D721Med (cell line): Measurements from ENCODE around the gene SLC7A1.

Experiments used
- DNase-seq: peaks from one replicate; pipeline ENCODE4 v3.0.0; 2011; ENCODE audit warnings: low spot score; ENCODE audit not compliant: insufficient read length
- FAIRE-seq: peaks from 2 replicates; lab custom pipeline; 2011; peaks lifted over from hg19 to GRCh38; lab: Jason Lieb, UNC
- TF ChIP-seq, protein P1 (sequence below): IDR thresholded peaks from 2 replicates; pipeline ENCODE4 v1.5.1; 2012; ENCODE audit warnings: mild to moderate bottlenecking, control low read depth; ENCODE audit not compliant: insufficient read depth; ENCODE audit errors: missing control alignments

Gene SLC7A1

DNA sequence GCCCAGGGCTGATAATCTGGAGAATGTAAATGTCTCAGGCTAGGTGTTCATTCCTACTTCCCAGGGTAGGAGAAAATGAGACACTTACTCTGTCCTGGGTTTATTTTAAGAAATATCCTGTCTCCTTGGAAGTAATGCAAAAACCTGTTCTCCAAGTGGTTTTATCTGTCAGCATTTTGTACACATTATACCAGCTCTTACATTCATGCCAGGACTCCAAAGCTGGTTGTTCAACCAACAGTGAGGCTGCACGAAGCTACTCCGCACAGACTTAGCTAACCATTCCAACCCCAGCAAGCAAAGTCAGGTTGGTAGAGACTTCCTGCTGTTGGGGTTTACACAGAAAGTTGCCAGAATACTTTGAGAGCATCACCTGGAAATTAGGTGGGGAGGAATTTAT lies 55.6 kb downstream of the SLC7A1 start:
- no peak for DNase-seq
- TF ChIP-seq, protein P1, sequence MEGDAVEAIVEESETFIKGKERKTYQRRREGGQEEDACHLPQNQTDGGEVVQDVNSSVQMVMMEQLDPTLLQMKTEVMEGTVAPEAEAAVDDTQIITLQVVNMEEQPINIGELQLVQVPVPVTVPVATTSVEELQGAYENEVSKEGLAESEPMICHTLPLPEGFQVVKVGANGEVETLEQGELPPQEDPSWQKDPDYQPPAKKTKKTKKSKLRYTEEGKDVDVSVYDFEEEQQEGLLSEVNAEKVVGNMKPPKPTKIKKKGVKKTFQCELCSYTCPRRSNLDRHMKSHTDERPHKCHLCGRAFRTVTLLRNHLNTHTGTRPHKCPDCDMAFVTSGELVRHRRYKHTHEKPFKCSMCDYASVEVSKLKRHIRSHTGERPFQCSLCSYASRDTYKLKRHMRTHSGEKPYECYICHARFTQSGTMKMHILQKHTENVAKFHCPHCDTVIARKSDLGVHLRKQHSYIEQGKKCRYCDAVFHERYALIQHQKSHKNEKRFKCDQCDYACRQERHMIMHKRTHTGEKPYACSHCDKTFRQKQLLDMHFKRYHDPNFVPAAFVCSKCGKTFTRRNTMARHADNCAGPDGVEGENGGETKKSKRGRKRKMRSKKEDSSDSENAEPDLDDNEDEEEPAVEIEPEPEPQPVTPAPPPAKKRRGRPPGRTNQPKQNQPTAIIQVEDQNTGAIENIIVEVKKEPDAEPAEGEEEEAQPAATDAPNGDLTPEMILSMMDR: no peak
- no peak for FAIRE-seq

DNA sequence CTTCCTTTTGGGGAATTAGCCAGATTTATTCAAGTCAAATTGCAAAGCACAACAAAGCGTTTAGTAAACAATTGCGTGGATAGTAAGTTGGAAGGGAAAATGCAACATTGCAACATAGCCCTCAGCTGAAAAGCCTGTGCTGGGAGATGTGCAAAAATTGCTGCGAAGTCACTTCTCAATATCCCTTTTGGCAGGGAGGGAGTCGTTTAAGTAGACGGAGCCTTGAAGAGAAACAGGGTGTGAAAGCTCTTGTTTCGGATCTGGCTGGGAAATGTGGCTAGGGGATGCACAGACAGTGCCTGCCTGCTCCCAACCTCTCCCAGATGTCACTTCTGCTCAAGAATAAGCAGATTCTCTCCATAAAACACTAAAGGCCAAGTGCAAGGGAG lies 56.8 kb downstream of the SLC7A1 start:
- FAIRE-seq: no peak
- no peak for DNase-seq
- TF ChIP-seq, protein P1: no peak

GRCh38 chr13:29537736-29538651 lies 57.5 kb downstream of the SLC7A1 start:
- TF ChIP-seq, protein P1: no peak
- DNase-seq (no peak), FAIRE-seq (no peak)

DNA sequence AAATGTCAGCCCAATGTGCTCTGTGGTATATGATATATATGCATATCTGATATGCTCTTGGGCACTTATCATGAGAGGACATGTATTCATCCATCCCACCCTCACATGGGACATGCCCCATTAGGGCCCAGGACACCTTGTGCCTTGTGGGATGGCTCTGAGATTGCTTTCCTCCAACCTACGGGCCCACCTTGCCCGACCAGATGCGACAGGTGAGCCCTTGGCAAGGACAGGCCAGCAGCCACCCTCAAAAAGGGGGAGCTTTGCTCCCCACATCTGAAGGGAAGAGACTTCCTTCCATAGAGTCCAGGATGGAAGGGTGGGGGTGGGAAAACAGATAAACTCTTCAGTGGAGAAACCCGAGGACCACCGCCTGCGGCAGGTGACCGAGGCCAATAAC lies 58.6 kb downstream of the SLC7A1 start:
- TF ChIP-seq, protein P1: no peak
- FAIRE-seq: no peak
- no peak for DNase-seq

- DNase-seq (no peak), FAIRE-seq (no peak)
- TF ChIP-seq, protein P1: no peak
Observed at GRCh38 chr13:29535663-29536655, 59.5 kb downstream of the SLC7A1 start.

- DNase-seq (no peak), FAIRE-seq (no peak)
- TF ChIP-seq, protein P1: no peak
Observed at GRCh38 chr13:29534083-29534482, 61.4 kb downstream of the SLC7A1 start.
